ENCODE measurements around the gene BMP7. TPM values are rescaled to one million over a fixed set of nuclear protein-coding genes. Genes with fewer than 3 reads are reported as not detected.

The BMP7 gene
- total and polyA plus RNA-seq, 2 of the 8 experiments (the other 6 are each of a cell fraction or from before 2014, with no cell fraction given), result 9.2 to 14.7 TPM

DNA sequence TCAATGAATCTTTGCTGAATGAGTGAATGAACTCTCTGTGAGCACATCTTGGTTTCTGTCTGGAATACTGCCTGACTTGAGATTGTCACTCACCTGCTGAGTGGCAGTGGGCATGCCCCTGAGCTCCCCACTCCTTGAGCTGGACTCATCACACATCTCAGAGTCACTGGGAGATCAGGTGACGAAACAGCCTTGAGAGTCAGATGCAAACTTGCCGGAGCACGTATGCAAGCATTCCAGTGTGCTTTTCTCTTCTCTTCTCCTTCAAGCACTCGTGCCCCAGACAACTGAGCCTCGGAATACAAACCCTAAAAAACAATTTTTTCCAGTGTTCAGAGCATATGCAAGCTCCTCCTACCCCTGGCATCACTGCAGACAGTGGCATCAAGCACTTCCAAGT is 9.4 kb upstream of the BMP7 start:
- H2BK12ac ChIP-seq (ENCODE audit: low read depth, low read length), result 0 out of 2 replicates have a peak overlapping the region, but pooled peaks have one; percentile 65
- H3K4me1 ChIP-seq (replicated peaks in 1 of 4; ENCODE audit: control insufficient read depth in 3 of 4, insufficient read depth in 4 of 4, low read length in 3 of 4), result peaks cover 0 to 4% (median under 1%) of the 10 kb centered on the region in 4 experiments; a peak in 3 of 7 replicates
- no peak overlapping the region for H4K5ac ChIP-seq (ENCODE audit: insufficient read length, low read depth, low read length)
- peak overlapping the region; percentile 92 for H2BK15ac ChIP-seq (ENCODE audit: low read length)
- ChIA-PET POLR2A (ENCODE audit: partially characterized antibody) (interaction anchor here (1.0 kb wide), 1 partner anchor 46 kb away, joined by 3 read pairs; no protein-coding TSS in a partner anchor), CTCF (ENCODE audit: partially characterized antibody) (interaction anchor here (0.8 to 3.2 kb wide), 5 partner anchors 11 to 57 kb away, joined by 3 to 12 read pairs (median 5); partner anchors contain the start of gene SPO11)
- H2BK120ac ChIP-seq (replicated peaks; ENCODE audit: low read depth, low read length), result no peak overlapping the region
- no peaks in the 10 kb centered on the region for H3K79me1 ChIP-seq (ENCODE audit: low read depth, low read length)
- H3K56ac ChIP-seq (replicated peaks; ENCODE audit: insufficient read length, low read depth, low read length), result no peak overlapping the region
- H3K18ac ChIP-seq (ENCODE audit: extremely low read depth, low read length), result 0 out of 2 replicates have a peak overlapping the region, but pooled peaks have one; percentile 62
- no peak overlapping the region for H3K4ac ChIP-seq (replicated peaks; ENCODE audit: insufficient read length, low read depth, low read length)
- H3K9me3 ChIP-seq (ENCODE audit: insufficient read depth in 2 of 2, low read depth in 1 of 2, low read length in 1 of 2), result no peaks in the 10 kb centered on the region
- H3K27ac ChIP-seq (ENCODE audit: low read depth, low read length), result no peak overlapping the region
- no peak for DNase-seq (ENCODE audit: low read depth in 1 of 2, low spot score in 2 of 2)
- no peaks in the 10 kb centered on the region for H4K20me1 ChIP-seq (replicated peaks in 1 of 2; ENCODE audit: control insufficient read depth in 1 of 2, insufficient read depth in 2 of 2, low read length in 2 of 2)
- TF ChIP-seq KDM1A (IDR thresholded peaks at IDR 0.05; ENCODE audit: borderline replicate concordance, low read length) (no peak), TAF7 (optimal IDR thresholded peaks at IDR 0.05; ENCODE audit: borderline replicate concordance, low read depth, low read length) (no peak), CBX5 (IDR thresholded peaks at IDR 0.05; ENCODE audit: low read depth, low read length) (no peak), TAF1 (IDR thresholded peaks at IDR 0.05; ENCODE audit: low read depth, low read length) (no peak), GTF2F1 (IDR thresholded peaks at IDR 0.05; ENCODE audit: borderline replicate concordance, low read depth, low read length) (no peak), TEAD4 (IDR thresholded peaks at IDR 0.05; ENCODE audit: low read depth, low read length) (no peak)
- no peak overlapping the region for H3K14ac ChIP-seq (ENCODE audit: insufficient read length)
- WGBS, 2 experiments (ENCODE audit: extremely low coverage in 1 of 2, insufficient coverage in 1 of 2, insufficient read length in 1 of 2, insufficient replicate concordance in 2 of 2, low coverage in 1 of 2, low lambda C conversion rate in 2 of 2, missing lambda C conversion rate in 1 of 2), result 79% methylated on average over 5 of the region's 5 CpGs; no CpG with 5 or more reads in 1 of the 2 experiments
- no peak overlapping the region for H4K91ac ChIP-seq (replicated peaks; ENCODE audit: insufficient read length, low read length)
- H3K4me3 ChIP-seq (ENCODE audit: extremely low read depth in 1 of 4, insufficient read depth in 2 of 4, low read depth in 3 of 4, low read length in 4 of 4), result no peak overlapping the region
- no peak overlapping the region; a peak in 1 of 4 replicates for H3K4me2 ChIP-seq (ENCODE audit: insufficient read depth in 1 of 2, low read depth in 2 of 2, low read length in 2 of 2)
- H2AK5ac ChIP-seq (ENCODE audit: low read depth, low read length), result peak overlapping the region; percentile 41; the same call in 1 of the 2 replicates
- H3K9ac ChIP-seq (replicated peaks in 1 of 4; ENCODE audit: extremely low read depth in 1 of 4, low read depth in 3 of 4, low read length in 3 of 4), result no peak overlapping the region
- peaks cover 0 to 11% (median 3%) of the 10 kb centered on the region in 4 experiments; a peak in 3 of 7 replicates for H3K27me3 ChIP-seq (replicated peaks in 1 of 4; ENCODE audit: control insufficient read depth in 3 of 4, extremely low read depth in 1 of 4, insufficient read depth in 3 of 4, low read length in 3 of 4)
- peak overlapping the region; percentile 73; the same call in 1 of the 2 replicates for H2BK20ac ChIP-seq (ENCODE audit: low read length)
- no peaks in the 10 kb centered on the region for H3K36me3 ChIP-seq (ENCODE audit: control insufficient read depth in 2 of 4, insufficient read depth in 4 of 4, low read length in 3 of 4)
- no peak overlapping the region for H2BK5ac ChIP-seq (ENCODE audit: low read depth, low read length)
- no peak overlapping the region for H3K23ac ChIP-seq (ENCODE audit: insufficient read length)
- H3K23me2 ChIP-seq (ENCODE audit: low read depth, low read length), result no peaks in the 10 kb centered on the region; the same call in 1 of the 2 replicates
- H2AFZ ChIP-seq (ENCODE audit: low read length), result no peak overlapping the region
- no peaks in the 10 kb centered on the region for H3K79me2 ChIP-seq (ENCODE audit: control insufficient read depth in 1 of 2, insufficient read depth in 2 of 2, low read length in 2 of 2)
- FAIRE-seq, result no peak
- no peak overlapping the region for H4K8ac ChIP-seq (ENCODE audit: extremely low read depth, insufficient read depth, low read length)

Data from H1 (cell line).